Erythroblast (primary cell): ENCODE results near the gene RYR2.

Source experiments
- GATA1 ChIP-seq: IDR thresholded peaks from 2 replicates; pipeline ENCODE4 v1.6.1; 2011; ENCODE audit warnings: low read depth, mild to moderate bottlenecking, control low read depth, low read length, moderate library complexity
- POLR2A ChIP-seq: IDR thresholded peaks from 2 replicates; pipeline ENCODE4 v1.6.1; 2011; ENCODE audit warnings: mild to moderate bottlenecking, low read length

GRCh38 chr1:237181743-237182317 lies 139.8 kb downstream of the RYR2 start:
- no peak for TF ChIP-seq POLR2A
- TF ChIP-seq GATA1, result no peak
